Ishikawa (cell line): ENCODE data around the gene SDHB.

Experiments used
- FOXM1 ChIP-seq: IDR thresholded peaks from 2 replicates; pipeline ENCODE4 v1.6.1; 2012; ENCODE audit warnings: low read depth, borderline replicate concordance
- NFIC ChIP-seq: IDR thresholded peaks from 2 replicates; pipeline ENCODE4 v1.6.1; 2012

GRCh38 chr1:17027900-17028299 is 25.9 kb downstream of the SDHB start:
- TF ChIP-seq FOXM1: no peak
- no peak for TF ChIP-seq NFIC
